Lung (tissue), 16 donors: Measurements from ENCODE around the gene MTERF4. TPM values are rescaled to one million over a fixed set of nuclear protein-coding genes. Genes with fewer than 3 reads are reported as not detected.

ENCODE experiments used
- ATAC-seq: fragments of 200-7000 bp; cut with Tn5 transposase; one replicate; pipeline ENCODE4 v1.9.1; 2020; ENCODE audit warnings: moderate number of reproducible peaks; ENCODE audit not compliant: insufficient read depth, low FRiP score
- DNase-seq, 3 donors: peaks; one replicate each; pipeline ENCODE4 v3.0.0-alpha.2; 2013 to 2017
- H3K27ac ChIP-seq, 2 donors: one replicate each; pipeline ENCODE4 v1.5.1; 2013; ENCODE audit warnings: mild to moderate bottlenecking in 2 of 2, moderate library complexity in 2 of 2, control low read depth in 1 of 2, inconsistent platforms in 1 of 2, low read depth in 1 of 2, low read length in 1 of 2
- H3K27me3 ChIP-seq, 3 donors: one replicate each; pipeline ENCODE4 v1.5.1; 2013; ENCODE audit warnings: low read length in 2 of 3; ENCODE audit not compliant: control insufficient read depth in 3 of 3, insufficient read depth in 3 of 3
- H3K36me3 ChIP-seq, 4 donors: one replicate each; pipeline ENCODE4 v1.5.1; 2013; ENCODE audit warnings: low read length in 4 of 4, mild to moderate bottlenecking in 1 of 4, moderate library complexity in 1 of 4; ENCODE audit not compliant: control insufficient read depth in 4 of 4, insufficient read depth in 4 of 4
- H3K4me1 ChIP-seq, 5 donors: one replicate each; pipeline ENCODE4 v1.5.1; 2013; ENCODE audit warnings: low read length in 5 of 5, mild to moderate bottlenecking in 2 of 5, moderate library complexity in 1 of 5; ENCODE audit not compliant: control insufficient read depth in 5 of 5, insufficient read depth in 5 of 5
- H3K4me3 ChIP-seq: one replicate; pipeline ENCODE4 v1.5.1; 2013; ENCODE audit warnings: mild to moderate bottlenecking, control low read depth, moderate library complexity
- H3K9ac ChIP-seq, 2 donors: one replicate each; pipeline ENCODE4 v1.5.1; 2013; ENCODE audit warnings: low read length in 2 of 2, control low read depth in 1 of 2; ENCODE audit not compliant: insufficient read depth in 1 of 2
- H3K9me3 ChIP-seq, 4 donors: one replicate each; pipeline ENCODE4 v1.5.1; 2013; ENCODE audit warnings: low read length in 3 of 4, mild to moderate bottlenecking in 1 of 4, moderate library complexity in 1 of 4; ENCODE audit not compliant: control insufficient read depth in 4 of 4, insufficient read depth in 3 of 4
- WGBS, 2 donors: extraction: QIAGEN DNeasy Blood & Tissue Kit; methylation state at CpG; one replicate each; pipeline ENCODE4 v1.1.7; 2013; 5-methylcytosine and 5-hydroxymethylcytosine counted together
- long read RNA-seq, 5 donors: transcript quantifications; one replicate each; lab custom pipeline, GENCODE V29; 2026
- polyA plus RNA-seq, 2 donors: library from polyadenylated mRNA; stranded (reverse); fragments of 200-250 nt; gene quantifications; one replicate each; pipeline ENCODE4 v1.2.1, GENCODE V29; 2013
- total RNA-seq, 2 donors: library from RNA; depleted of rRNA in 1 of 2; stranded (reverse); fragments of >200 nt in 1 of 2; gene quantifications; one replicate each; pipeline ENCODE4 v1.2.1, GENCODE V29; 2014 to 2021
- TF ChIP-seq, protein P1 (sequence below): IDR thresholded peaks from 2 replicates; pipeline ENCODE4 v1.5.1; 2012; ENCODE audit warnings: mild to moderate bottlenecking; ENCODE audit errors: control extremely low read depth, extremely low read depth
- donor health status: control.
- donor health status: control.
- donor health status: Bipolar disorder and iron deficiency.
- donor health status: healthy.
- donor health status: DM: yes; HTN: yes; CAD: no.

MTERF4 gene, protein sequence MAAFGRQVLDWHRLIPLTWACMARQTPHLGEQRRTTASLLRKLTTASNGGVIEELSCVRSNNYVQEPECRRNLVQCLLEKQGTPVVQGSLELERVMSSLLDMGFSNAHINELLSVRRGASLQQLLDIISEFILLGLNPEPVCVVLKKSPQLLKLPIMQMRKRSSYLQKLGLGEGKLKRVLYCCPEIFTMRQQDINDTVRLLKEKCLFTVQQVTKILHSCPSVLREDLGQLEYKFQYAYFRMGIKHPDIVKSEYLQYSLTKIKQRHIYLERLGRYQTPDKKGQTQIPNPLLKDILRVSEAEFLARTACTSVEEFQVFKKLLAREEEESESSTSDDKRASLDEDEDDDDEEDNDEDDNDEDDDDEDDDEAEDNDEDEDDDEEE
- total RNA-seq (10 to 100 TPM; 24.7 to 50.1 TPM), polyA plus RNA-seq (10 to 100 TPM; 23.5 to 30.3 TPM)
- long read RNA-seq, donor 1, transcript MTERF4-202 (4 exons, 1,637 nt): major isoform, 11 of 16 reads
- long read RNA-seq, donor 1, partial matches to known transcripts: 0 of 16 reads
- long read RNA-seq, donor 1, other reads (novel, unspliced or antisense): 0 of 16 reads
- long read RNA-seq, donor 2, partial matches to known transcripts: 0 of 6 reads
- long read RNA-seq, donor 2, other reads (novel, unspliced or antisense): 0 of 6 reads
- long read RNA-seq, donor 3, transcript MTERF4-202 (4 exons, 1,637 nt): major isoform, 7 of 16 reads
- long read RNA-seq, donor 3, partial matches to known transcripts: 0 of 16 reads
- long read RNA-seq, donor 3, other reads (novel, unspliced or antisense): 0 of 16 reads
- long read RNA-seq, donor 4, transcript MTERF4-202 (4 exons, 1,637 nt): major isoform, 7 of 9 reads
- long read RNA-seq, donor 4, partial matches to known transcripts: 0 of 9 reads
- long read RNA-seq, donor 4, other reads (novel, unspliced or antisense): 0 of 9 reads
- long read RNA-seq, donor 5, transcript MTERF4-202 (4 exons, 1,637 nt): major isoform, 13 of 22 reads
- long read RNA-seq, donor 5, partial matches to known transcripts: 0 of 22 reads
- long read RNA-seq, donor 5, other reads (novel, unspliced or antisense): 0 of 22 reads

DNA sequence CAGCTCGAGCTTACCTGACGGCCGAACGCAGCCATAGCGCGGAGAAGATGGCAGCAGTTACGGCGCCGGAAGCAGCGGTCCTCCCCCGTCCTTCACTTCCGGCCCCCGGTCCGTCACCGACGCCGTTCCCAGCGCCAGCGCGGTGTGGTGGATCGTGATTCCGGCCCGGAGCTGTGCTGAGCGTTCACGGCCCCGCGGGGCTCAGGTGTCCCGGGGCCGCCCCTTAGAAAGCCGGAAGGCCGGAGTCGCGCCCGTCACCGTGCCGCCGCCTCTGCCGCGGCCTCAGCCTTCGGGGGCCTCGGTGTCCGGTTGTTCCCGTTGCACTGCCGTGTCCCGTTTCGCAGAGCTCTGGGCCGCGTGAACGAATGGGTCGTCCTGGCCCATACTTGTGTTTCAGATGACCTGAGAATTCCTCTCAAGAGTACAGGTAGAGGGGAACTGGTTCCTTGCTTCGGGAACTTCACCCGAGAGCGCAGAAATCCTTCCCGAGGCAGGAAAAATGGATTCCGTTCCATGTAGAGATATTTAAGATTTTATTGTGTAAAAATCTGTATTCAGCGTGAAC lies at the start of gene MTERF4:
MTERF4 (minus strand) TSS at position 49 of the 565 bp plus-strand sequence; CDS start at position 35, 14 bp downstream.
- DNase-seq (peak; percentile 88 to 92 (median 89)), ATAC-seq (peak; percentile 96)
- Histone ChIP-seq H3K4me1 (peaks cover 3 to 19% (median 3%) of the 10 kb centered on the region in 5 donors), H3K9ac (peak within 1 kb of the TSS; percentile 71 to 92), H3K27ac (peak within 1 kb of the TSS; percentile 86 to 88), H3K27me3 (no peaks in the 10 kb centered on the region), H3K9me3 (no peaks in the 10 kb centered on the region), H3K4me3 (peak within 1 kb of the TSS; percentile 99), H3K36me3 (peaks cover 0 to 13% (median 9%) of the 10 kb centered on the region in 4 donors)
- TF ChIP-seq, protein P1, sequence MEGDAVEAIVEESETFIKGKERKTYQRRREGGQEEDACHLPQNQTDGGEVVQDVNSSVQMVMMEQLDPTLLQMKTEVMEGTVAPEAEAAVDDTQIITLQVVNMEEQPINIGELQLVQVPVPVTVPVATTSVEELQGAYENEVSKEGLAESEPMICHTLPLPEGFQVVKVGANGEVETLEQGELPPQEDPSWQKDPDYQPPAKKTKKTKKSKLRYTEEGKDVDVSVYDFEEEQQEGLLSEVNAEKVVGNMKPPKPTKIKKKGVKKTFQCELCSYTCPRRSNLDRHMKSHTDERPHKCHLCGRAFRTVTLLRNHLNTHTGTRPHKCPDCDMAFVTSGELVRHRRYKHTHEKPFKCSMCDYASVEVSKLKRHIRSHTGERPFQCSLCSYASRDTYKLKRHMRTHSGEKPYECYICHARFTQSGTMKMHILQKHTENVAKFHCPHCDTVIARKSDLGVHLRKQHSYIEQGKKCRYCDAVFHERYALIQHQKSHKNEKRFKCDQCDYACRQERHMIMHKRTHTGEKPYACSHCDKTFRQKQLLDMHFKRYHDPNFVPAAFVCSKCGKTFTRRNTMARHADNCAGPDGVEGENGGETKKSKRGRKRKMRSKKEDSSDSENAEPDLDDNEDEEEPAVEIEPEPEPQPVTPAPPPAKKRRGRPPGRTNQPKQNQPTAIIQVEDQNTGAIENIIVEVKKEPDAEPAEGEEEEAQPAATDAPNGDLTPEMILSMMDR: no peak
- WGBS, 2 donors: 0% methylated on average over 53 to 56 of the region's 56 CpGs

DNA sequence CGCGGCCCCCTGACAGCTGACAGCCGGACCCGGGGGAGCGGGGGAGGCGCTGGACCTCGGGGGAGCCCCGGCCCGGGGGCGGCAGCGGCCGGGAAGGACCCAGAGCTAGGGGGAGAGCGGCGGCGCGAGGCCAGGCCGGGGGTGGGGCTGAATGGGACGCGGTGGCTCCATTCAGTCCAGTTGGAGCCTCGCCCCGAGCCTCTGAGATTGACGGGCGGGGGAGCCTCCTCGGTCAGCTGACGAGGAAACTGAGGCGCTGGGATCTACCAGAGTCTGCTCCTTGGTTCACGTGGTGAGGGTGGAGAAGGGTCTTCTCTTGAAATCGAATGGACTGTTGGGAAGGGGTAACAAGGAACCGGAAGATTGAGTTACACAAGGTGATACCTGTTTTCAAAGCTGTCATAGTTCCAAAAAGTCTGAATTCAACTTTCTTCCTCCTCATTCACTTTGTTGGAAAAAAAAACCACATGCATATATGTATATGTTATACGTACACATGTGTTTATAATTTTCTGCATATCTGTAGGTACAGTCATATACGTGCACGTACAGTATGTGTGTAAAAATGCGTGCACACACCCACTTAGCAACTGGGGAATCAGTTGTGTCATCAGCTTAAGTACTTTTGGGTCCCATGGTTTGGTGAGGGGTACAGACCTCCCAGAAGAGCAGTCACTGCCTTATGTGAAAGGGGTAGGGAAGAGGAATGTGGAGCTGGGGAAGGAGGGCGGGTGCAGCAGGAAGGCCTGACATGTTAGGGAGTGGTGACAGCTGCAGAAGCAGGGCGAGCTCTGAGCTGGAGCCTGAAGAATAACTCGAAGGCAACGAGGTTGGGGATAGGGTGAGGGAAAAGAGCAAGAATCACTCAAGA lies 48.8 kb upstream of the MTERF4 start:
- Histone ChIP-seq H3K4me3 (peak overlapping the region; percentile 92), H3K27me3 (no peaks in the 10 kb centered on the region), H3K9ac (peak overlapping the region; percentile 51 to 52), H3K36me3 (peaks cover 0 to 15% (median 5%) of the 10 kb centered on the region in 4 donors), H3K4me1 (peaks cover 0 to 25% (median 6%) of the 10 kb centered on the region in 5 donors), H3K9me3 (no peaks in the 10 kb centered on the region), H3K27ac (peak overlapping the region; percentile 87)
- DNase-seq (peak; percentile 51 to 67 (median 62)), ATAC-seq (peak; percentile 13)
- TF ChIP-seq, protein P1: no peak
- 9 to 14% methylated on average over 34 to 37 of the region's 37 CpGs for WGBS, 2 donors
